HEK293T (cell line): ENCODE data around the gene GALNT15.

ENCODE experiments used
- CTCF ChIA-PET: fragments of 350-600 bp; formaldehyde crosslinking; extraction: SDS; loops from one replicate; lab custom pipeline; 2021; ENCODE audit warnings: antibody characterized with exemption, inconsistent platforms; lab: Yijun Ruan, JAX
- POLR2A ChIA-PET: fragments of 350-600 bp; formaldehyde crosslinking; extraction: SDS; loops from one replicate; lab custom pipeline; 2020; ENCODE audit warnings: antibody characterized with exemption, inconsistent platforms; lab: Yijun Ruan, JAX
- DNase-seq: peaks from one replicate; pipeline ENCODE4 v3.0.0; 2012; ENCODE audit warnings: mixed read lengths; ENCODE audit errors: extremely low spot score
- ARNT ChIP-seq: fragments of 450-650 bp; IDR thresholded peaks from 2 replicates; pipeline ENCODE4 v1.6.1; 2017; ENCODE audit warnings: mild to moderate bottlenecking
- BHLHE40 ChIP-seq: fragments of 450-650 bp; IDR thresholded peaks from 2 replicates; pipeline ENCODE4 v1.6.1; 2016; ENCODE audit warnings: mild to moderate bottlenecking, moderate library complexity, borderline replicate concordance
- CTBP1 ChIP-seq: fragments of 450-650 bp; IDR thresholded peaks from 2 replicates; pipeline ENCODE4 v1.6.1; 2016; ENCODE audit warnings: borderline replicate concordance
- ELF4 ChIP-seq: fragments of 450-650 bp; IDR thresholded peaks from 2 replicates; pipeline ENCODE4 v1.6.1; 2017; ENCODE audit warnings: antibody characterized with exemption
- FOXA1 ChIP-seq: fragments of 450-650 bp; IDR thresholded peaks from 2 replicates; pipeline ENCODE4 v1.6.1; 2016; ENCODE audit warnings: mild to moderate bottlenecking
- FOXK2 ChIP-seq: fragments of 450-650 bp; IDR thresholded peaks from 2 replicates; pipeline ENCODE4 v1.6.1; 2016; ENCODE audit warnings: mild to moderate bottlenecking
- FOXM1 ChIP-seq: fragments of 450-650 bp; IDR thresholded peaks from 2 replicates; pipeline ENCODE4 v1.6.1; 2017; ENCODE audit warnings: mild to moderate bottlenecking, borderline replicate concordance
- HDGF ChIP-seq: fragments of 450-650 bp; IDR thresholded peaks from 2 replicates; pipeline ENCODE4 v1.6.1; 2017; ENCODE audit warnings: antibody characterized with exemption, borderline replicate concordance
- L3MBTL2 ChIP-seq: fragments of 450-650 bp; conservative IDR thresholded peaks from 2 replicates; pipeline ENCODE4 v1.6.1; 2016; ENCODE audit warnings: mild to moderate bottlenecking
- LEF1 ChIP-seq: fragments of 450-650 bp; IDR thresholded peaks from 2 replicates; pipeline ENCODE4 v1.6.1; 2017; ENCODE audit warnings: mild to moderate bottlenecking, borderline replicate concordance
- NFRKB ChIP-seq: fragments of 450-650 bp; IDR thresholded peaks from 2 replicates; pipeline ENCODE4 v1.6.1; 2016; ENCODE audit warnings: mild to moderate bottlenecking, moderate library complexity
- SP1 ChIP-seq: fragments of 450-650 bp; IDR thresholded peaks from 2 replicates; pipeline ENCODE4 v1.6.1; 2017
- SUZ12 ChIP-seq: fragments of 450-650 bp; IDR thresholded peaks from 2 replicates; pipeline ENCODE4 v1.6.1; 2016; ENCODE audit warnings: mild to moderate bottlenecking
- TARDBP ChIP-seq: fragments of 450-650 bp; IDR thresholded peaks from 2 replicates; pipeline ENCODE4 v1.6.1; 2016
- ZNF384 ChIP-seq: fragments of 450-650 bp; IDR thresholded peaks from 2 replicates; pipeline ENCODE4 v1.6.1; 2016
- TF ChIP-seq, protein P1 (sequence below): fragments of 450-650 bp; IDR thresholded peaks from 2 replicates; pipeline ENCODE4 v1.6.1; 2016

GALNT15 gene

DNA sequence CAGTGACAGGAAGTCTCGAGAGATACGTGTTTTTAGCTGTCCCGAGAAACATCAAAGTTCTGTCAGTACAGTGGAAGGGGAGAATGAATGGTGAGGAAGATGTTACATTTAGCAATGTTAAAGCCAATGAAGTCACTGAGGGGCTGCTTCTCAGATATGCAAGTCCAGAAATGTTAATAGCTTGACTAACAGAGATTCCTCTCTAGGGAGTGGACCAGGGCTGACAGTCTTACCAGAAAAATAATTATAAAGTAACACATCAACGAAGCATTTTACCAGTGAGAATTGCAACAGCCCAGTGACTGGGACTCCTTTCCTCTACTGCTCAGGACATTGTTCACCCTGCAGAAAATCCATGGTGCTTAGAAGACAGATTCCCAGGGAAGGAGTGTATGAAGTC lies 23.9 kb downstream of the GALNT15 start:
- no peak for DNase-seq
- ChIA-PET POLR2A (no interaction called here), CTCF (interaction anchor here (0.6 kb wide), 1 partner anchor 98 kb away, joined by 3 read pairs; no protein-coding TSS in a partner anchor)
- no peak for TF ChIP-seq FOXK2
- no peak for TF ChIP-seq SP1
- TF ChIP-seq FOXA1: no peak
- no peak for TF ChIP-seq HDGF
- no peak for TF ChIP-seq BHLHE40
- TF ChIP-seq L3MBTL2: no peak
- TF ChIP-seq ZNF384: no peak
- TF ChIP-seq TARDBP: no peak
- TF ChIP-seq SUZ12: no peak
- TF ChIP-seq ELF4: no peak
- no peak for TF ChIP-seq ARNT
- TF ChIP-seq LEF1: no peak

DNA sequence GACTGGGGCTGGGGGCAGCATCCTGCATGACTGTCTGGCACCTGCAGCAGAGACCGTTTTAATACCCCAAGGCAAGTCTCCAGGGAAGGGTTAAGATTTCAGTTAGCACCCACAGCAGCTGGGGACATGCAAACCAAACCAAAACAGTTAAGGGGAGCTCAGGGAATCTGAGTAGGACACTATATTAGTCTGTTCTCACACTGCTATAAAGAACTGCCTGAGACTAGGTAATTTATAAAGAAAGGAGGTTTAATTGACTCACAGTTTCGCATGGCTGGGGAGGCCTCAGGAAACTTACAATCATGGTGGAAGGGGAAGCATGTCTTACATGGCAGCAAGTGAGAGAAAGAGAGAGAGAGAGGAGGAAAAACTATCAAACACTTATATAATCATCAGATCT lies 25.3 kb downstream of the GALNT15 start:
- POLR2A ChIA-PET: no interaction called here
- no peak for TF ChIP-seq FOXA1
- no peak for TF ChIP-seq ZNF384
- no peak for TF ChIP-seq NFRKB
- TF ChIP-seq ARNT: no peak
- TF ChIP-seq, protein P1, sequence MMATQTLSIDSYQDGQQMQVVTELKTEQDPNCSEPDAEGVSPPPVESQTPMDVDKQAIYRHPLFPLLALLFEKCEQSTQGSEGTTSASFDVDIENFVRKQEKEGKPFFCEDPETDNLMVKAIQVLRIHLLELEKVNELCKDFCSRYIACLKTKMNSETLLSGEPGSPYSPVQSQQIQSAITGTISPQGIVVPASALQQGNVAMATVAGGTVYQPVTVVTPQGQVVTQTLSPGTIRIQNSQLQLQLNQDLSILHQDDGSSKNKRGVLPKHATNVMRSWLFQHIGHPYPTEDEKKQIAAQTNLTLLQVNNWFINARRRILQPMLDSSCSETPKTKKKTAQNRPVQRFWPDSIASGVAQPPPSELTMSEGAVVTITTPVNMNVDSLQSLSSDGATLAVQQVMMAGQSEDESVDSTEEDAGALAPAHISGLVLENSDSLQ: no peak
- TF ChIP-seq FOXK2: no peak
- TF ChIP-seq L3MBTL2: no peak
- no peak for TF ChIP-seq CTBP1
- TF ChIP-seq HDGF: no peak
- no peak for TF ChIP-seq FOXM1
- no peak for TF ChIP-seq SP1
- TF ChIP-seq TARDBP: no peak
- no peak for TF ChIP-seq LEF1
- TF ChIP-seq ELF4: no peak
- no peak for TF ChIP-seq SUZ12
- no peak for DNase-seq
- CTCF ChIA-PET: no interaction called here

DNA sequence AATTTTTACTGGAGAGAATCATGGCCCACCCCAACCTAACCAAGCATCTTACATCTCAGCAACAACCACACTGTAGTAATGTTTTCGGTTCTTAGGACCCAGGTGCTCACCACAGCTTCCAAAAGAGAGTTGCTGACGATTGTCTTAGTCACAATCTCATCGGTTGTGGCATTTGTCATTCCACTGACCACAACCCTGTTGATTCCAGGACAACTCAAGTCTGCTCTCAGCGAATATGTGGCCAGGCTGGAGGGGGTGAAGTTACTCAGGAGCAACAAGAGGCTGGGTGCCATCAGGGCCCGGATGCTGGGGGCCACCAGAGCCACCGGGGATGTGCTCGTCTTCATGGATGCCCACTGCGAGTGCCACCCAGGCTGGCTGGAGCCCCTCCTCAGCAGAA lies 25.9 kb downstream of the GALNT15 start:
- ChIA-PET CTCF (interaction anchor here (0.6 kb wide), 1 partner anchor 615 kb away, joined by 3 read pairs; no protein-coding TSS in a partner anchor), POLR2A (no interaction called here)
- no peak for DNase-seq
- TF ChIP-seq, protein P1: no peak
- TF ChIP-seq ELF4 (no peak), FOXA1 (no peak), HDGF (no peak), FOXM1 (no peak), ARNT (no peak), CTBP1 (no peak), SP1 (no peak), LEF1 (no peak), ZNF384 (no peak), L3MBTL2 (no peak), SUZ12 (no peak), TARDBP (no peak), NFRKB (no peak), BHLHE40 (no peak), FOXK2 (no peak)

DNA sequence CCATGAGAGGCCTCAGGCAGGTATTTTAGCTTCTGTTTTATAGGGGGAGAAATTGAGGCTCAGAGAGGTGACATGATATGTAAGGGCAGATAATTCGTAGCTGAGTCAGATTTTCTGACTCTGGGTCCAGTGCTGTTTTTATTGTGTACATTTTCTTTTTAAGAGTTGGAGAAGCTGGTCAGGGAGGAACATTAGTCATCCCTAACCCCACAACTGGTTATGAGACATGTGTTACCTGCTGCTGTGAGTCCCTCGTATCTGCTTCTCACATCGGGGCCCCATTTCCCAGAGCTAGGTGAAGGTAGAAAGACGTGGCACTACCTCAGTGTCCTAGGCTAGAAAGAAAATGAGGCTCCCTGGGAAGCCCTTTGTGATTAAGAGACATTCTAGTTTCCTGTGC lies 28.6 kb downstream of the GALNT15 start:
- CTCF ChIA-PET: no interaction called here
- POLR2A ChIA-PET: no interaction called here

DNA sequence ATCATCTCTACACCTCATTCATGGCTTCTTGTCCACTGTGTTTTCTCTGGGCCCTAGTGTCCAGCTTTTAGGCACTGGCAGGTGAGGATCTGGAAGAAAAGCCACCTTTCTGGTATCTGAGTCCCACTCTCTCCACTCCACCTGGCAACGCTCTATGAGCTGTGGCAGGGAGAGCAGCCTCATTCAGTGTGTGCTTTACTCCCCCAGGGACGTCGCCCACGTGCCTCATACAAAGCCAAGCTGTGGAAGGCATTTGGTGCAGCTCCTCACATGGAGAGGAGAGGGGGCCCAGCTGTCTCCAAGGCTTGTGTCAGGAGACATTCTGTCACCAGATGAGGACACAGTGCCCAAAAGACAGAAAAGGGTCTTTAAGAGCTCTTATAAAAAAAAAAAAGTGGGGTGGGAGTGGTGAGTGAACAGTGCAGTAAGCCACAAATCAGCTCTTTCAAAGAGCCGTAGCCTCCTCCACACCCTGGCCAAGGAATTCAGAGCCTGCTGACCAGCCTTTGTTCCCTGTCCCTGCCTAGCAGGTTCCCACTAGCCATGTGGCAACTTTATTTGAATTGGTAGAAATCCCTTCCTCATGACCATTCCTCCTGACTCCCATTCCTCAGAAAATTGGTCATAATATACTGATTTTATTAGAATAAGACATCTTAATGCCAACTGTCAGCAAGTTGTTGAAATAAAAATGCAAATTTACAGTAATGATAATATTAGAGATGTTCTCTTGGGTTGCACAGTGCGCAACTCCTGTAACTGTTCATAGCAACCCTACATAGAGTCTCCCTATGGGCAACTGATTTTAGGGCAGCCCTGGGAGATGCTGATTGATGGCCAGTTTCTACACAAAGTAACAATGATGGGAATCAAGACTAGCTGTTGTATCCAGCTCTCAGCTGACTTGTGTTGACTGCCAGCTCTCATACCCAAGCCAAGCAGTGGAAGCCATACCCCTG lies 29.5 kb downstream of the GALNT15 start:
- CTCF ChIA-PET: interaction anchor here (0.7 to 0.8 kb wide), 2 partner anchors 23 to 449 kb away, joined by 6 read pairs; no protein-coding TSS in a partner anchor
- DNase-seq: no peak
- POLR2A ChIA-PET: no interaction called here
- TF ChIP-seq FOXK2 (no peak), LEF1 (no peak), L3MBTL2 (no peak), HDGF (no peak), ZNF384 (no peak), ELF4 (no peak), BHLHE40 (no peak), ARNT (no peak), TARDBP (no peak), CTBP1 (no peak), SUZ12 (no peak), FOXA1 (no peak)

More for the DNA sequence above, 28.6 kb downstream of the GALNT15 start:
- DNase-seq: no peak
- TF ChIP-seq FOXA1 (no peak), ARNT (no peak), L3MBTL2 (no peak), FOXK2 (no peak)
- TF ChIP-seq, protein P1: no peak

DNA sequence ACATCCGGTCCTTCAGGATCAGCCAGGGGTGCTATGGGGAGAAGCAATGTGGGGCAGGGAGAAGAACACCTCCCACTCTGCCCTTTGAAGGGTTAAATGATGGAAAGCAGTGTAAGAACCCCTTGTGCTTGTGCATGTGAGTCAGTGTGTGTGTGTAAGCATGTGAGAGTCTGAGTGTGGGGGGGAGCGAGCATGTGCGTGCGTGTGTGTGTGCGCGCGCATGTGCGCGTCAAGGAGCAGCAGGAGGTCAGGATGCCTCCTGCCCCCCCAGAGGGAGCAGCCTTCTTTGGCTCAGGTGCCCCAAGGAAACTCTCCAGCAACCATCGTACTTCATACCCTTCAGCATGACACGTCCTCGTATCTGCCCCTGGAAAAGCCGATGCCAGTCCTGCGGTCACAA lies 30.3 kb downstream of the GALNT15 start:
- TF ChIP-seq SUZ12 (no peak), HDGF (no peak), FOXA1 (no peak), LEF1 (no peak), ARNT (no peak), L3MBTL2 (no peak), TARDBP (no peak), SP1 (no peak), BHLHE40 (no peak), FOXM1 (no peak), ELF4 (no peak), FOXK2 (no peak), NFRKB (no peak), CTBP1 (no peak)
- TF ChIP-seq, protein P1: no peak
- POLR2A ChIA-PET: no interaction called here
- no peak for DNase-seq
- CTCF ChIA-PET: no interaction called here
